ENCODE results near the gene ACVR1B. TPM values are rescaled to one million over a fixed set of nuclear protein-coding genes. Genes with fewer than 3 reads are reported as not detected.

ACVR1B gene
- total and polyA plus RNA-seq, 2 of the 8 experiments (the other 6 are each of a cell fraction or from before 2014, with no cell fraction given): 16.0 to 19.2 TPM

- Histone ChIP-seq H3K14ac (ENCODE audit: insufficient read length) (no peak overlapping the region), H2BK15ac (ENCODE audit: low read length) (no peak overlapping the region), H4K5ac (ENCODE audit: insufficient read length, low read depth, low read length) (no peak overlapping the region), H3K4me1 (replicated peaks in 1 of 4; ENCODE audit: control insufficient read depth in 3 of 4, insufficient read depth in 4 of 4, low read length in 3 of 4) (peaks cover 0 to 3% (median 2%) of the 10 kb centered on the region in 4 experiments; a peak in 6 of 7 replicates), H3K18ac (ENCODE audit: extremely low read depth, low read length) (no peak overlapping the region), H4K20me1 (replicated peaks in 1 of 2; ENCODE audit: control insufficient read depth in 1 of 2, insufficient read depth in 2 of 2, low read length in 2 of 2) (peaks cover 9 to 17% of the 10 kb centered on the region in 2 experiments), H3K4me2 (ENCODE audit: insufficient read depth in 1 of 2, low read depth in 2 of 2, low read length in 2 of 2) (no peak overlapping the region), H3K79me2 (ENCODE audit: control insufficient read depth in 1 of 2, insufficient read depth in 2 of 2, low read length in 2 of 2) (peaks cover 0 to 44% of the 10 kb centered on the region in 2 experiments; a peak in 2 of 4 replicates), H3K56ac (replicated peaks; ENCODE audit: insufficient read length, low read depth, low read length) (no peak overlapping the region), H2BK120ac (replicated peaks; ENCODE audit: low read depth, low read length) (no peak overlapping the region), H2BK20ac (ENCODE audit: low read length) (no peak overlapping the region), H2BK12ac (ENCODE audit: low read depth, low read length) (no peak overlapping the region), H2AK5ac (ENCODE audit: low read depth, low read length) (no peak overlapping the region), H3K27me3 (replicated peaks in 1 of 4; ENCODE audit: control insufficient read depth in 3 of 4, extremely low read depth in 1 of 4, insufficient read depth in 3 of 4, low read length in 3 of 4) (peaks cover 0 to 18% (median 13%) of the 10 kb centered on the region in 4 experiments; a peak in 4 of 7 replicates), H4K8ac (ENCODE audit: extremely low read depth, insufficient read depth, low read length) (no peak overlapping the region), H4K91ac (replicated peaks; ENCODE audit: insufficient read length, low read length) (no peak overlapping the region), H3K4me3 (ENCODE audit: extremely low read depth in 1 of 4, insufficient read depth in 2 of 4, low read depth in 3 of 4, low read length in 4 of 4) (no peak overlapping the region), H2BK5ac (ENCODE audit: low read depth, low read length) (no peak overlapping the region), H2AFZ (ENCODE audit: low read length) (no peak overlapping the region), H3K27ac (ENCODE audit: low read depth, low read length) (no peak overlapping the region), H3K9me3 (ENCODE audit: insufficient read depth in 2 of 2, low read depth in 1 of 2, low read length in 1 of 2) (no peaks in the 10 kb centered on the region), H3K4ac (replicated peaks; ENCODE audit: insufficient read length, low read depth, low read length) (no peak overlapping the region), H3K9ac (replicated peaks in 1 of 4; ENCODE audit: extremely low read depth in 1 of 4, low read depth in 3 of 4, low read length in 3 of 4) (no peak overlapping the region), H3K23ac (ENCODE audit: insufficient read length) (no peak overlapping the region), H3K23me2 (ENCODE audit: low read depth, low read length) (peaks cover 7% of the 10 kb centered on the region; the same call in 1 of the 2 replicates), H3K36me3 (ENCODE audit: control insufficient read depth in 2 of 4, insufficient read depth in 4 of 4, low read length in 3 of 4) (peaks cover 0 to 6% (median 0%) of the 10 kb centered on the region in 4 experiments; a peak in 2 of 8 replicates), H3K79me1 (ENCODE audit: low read depth, low read length) (peaks cover 2% of the 10 kb centered on the region; the same call in 1 of the 2 replicates)
- no peak for DNase-seq (ENCODE audit: low read depth in 1 of 2, low spot score in 2 of 2)
- WGBS, 2 experiments (ENCODE audit: extremely low coverage in 1 of 2, insufficient coverage in 1 of 2, insufficient read length in 1 of 2, insufficient replicate concordance in 2 of 2, low coverage in 1 of 2, low lambda C conversion rate in 2 of 2, missing lambda C conversion rate in 1 of 2): 90% methylated on average over 1 of the region's 1 CpG; no CpG with 5 or more reads in 1 of the 2 experiments
- no peak for TF ChIP-seq JUND (IDR thresholded peaks at IDR 0.05; ENCODE audit: low read length)
- no peak for TF ChIP-seq RXRA (IDR thresholded peaks at IDR 0.05; ENCODE audit: insufficient read depth, low read depth, low read length)
- TF ChIP-seq EP300 (IDR thresholded peaks at IDR 0.05; ENCODE audit: borderline replicate concordance in 1 of 2, low read depth in 2 of 2, low read length in 2 of 2): no peak
- no peak for TF ChIP-seq NANOG (IDR thresholded peaks at IDR 0.05; ENCODE audit: insufficient read depth, low read depth, low read length, poor library complexity, severe bottlenecking)
- no peak for TF ChIP-seq MAFK (IDR thresholded peaks at IDR 0.05; ENCODE audit: low read depth, low read length)
- POLR2A ChIA-PET (ENCODE audit: partially characterized antibody): interaction anchor here (1.7 to 1.8 kb wide), 2 partner anchors 10 to 38 kb away, joined by 4 read pairs; no protein-coding TSS in a partner anchor
- no peak for FAIRE-seq
- CTCF ChIA-PET (ENCODE audit: partially characterized antibody): interaction anchor here (1.3 to 1.8 kb wide), 4 partner anchors 15 to 70 kb away, joined by 3 to 10 read pairs (median 4); no protein-coding TSS in a partner anchor
Measured at GRCh38 chr12:51955702-51956101, 4.2 kb downstream of the ACVR1B start.
